K562 (cell line): ENCODE results near the gene FRMD1. TPM values are rescaled to one million over a fixed set of nuclear protein-coding genes. Genes with fewer than 3 reads are reported as not detected.

ENCODE experiments used
- ATAC-seq: fragments of 200-7000 bp; cut with Tn5 transposase; 3 replicates; pipeline ENCODE4 v1.9.1; 2020; ENCODE audit warnings: moderate library complexity
- Bru-seq: library from RNA; stranded (reverse); fragments of 400-500 nt; gene quantifications from one replicate; lab custom pipeline; 2021; lab: Mats Ljungman, UMichigan
- BruChase-seq, 2 experiments: library from RNA; stranded (reverse); fragments of 400-500 nt; gene quantifications; one replicate each; lab custom pipeline; 2021; lab: Mats Ljungman, UMichigan
- BruUV-seq: library from RNA; stranded (reverse); fragments of 400-500 nt; replicated peaks from 2 replicates; lab custom pipeline; 2021; lab: Mats Ljungman, UMichigan
- CTCF ChIA-PET: fragments of 300-600 bp; formaldehyde crosslinking; extraction: SDS; loops from one replicate; lab custom pipeline; 2021; ENCODE audit warnings: low intra/inter-chr PET ratio; lab: Yijun Ruan, JAX
- POLR2A ChIA-PET: fragments of 300-600, 350-650 bp; sonication (Branson Sonifier 250); formaldehyde crosslinking; extraction: SDS; loops from one replicate; lab custom pipeline; 2021; ENCODE audit warnings: antibody characterized with exemption, inconsistent platforms; lab: Yijun Ruan, JAX
- DNase-seq, 4 experiments: peaks; one replicate each; pipeline versions ENCODE4 v3.0.0 to v3.0.0-alpha.2; 2011 to 2018; ENCODE audit warnings: low spot score in 3 of 4, mixed read lengths in 3 of 4; ENCODE audit errors: extremely low read depth in 1 of 4
- FAIRE-seq: peaks from 2 replicates; lab custom pipeline; 2011; peaks lifted over from hg19 to GRCh38; lab: Jason Lieb, UNC
- H2AFZ ChIP-seq: 2 replicates; pipeline ENCODE4 v1.6.0; 2011; ENCODE audit warnings: low read depth, low read length, control low read depth, inconsistent platforms
- H3K27ac ChIP-seq: fragments of 200-600 bp; 3 replicates; pipeline ENCODE4 v1.8.0; 2011; ENCODE audit warnings: low read depth, mild to moderate bottlenecking, control low read depth, inconsistent platforms, low read length, moderate library complexity, mixed read lengths; ENCODE audit errors: extremely low read depth
- H3K27me3 ChIP-seq, 2 experiments: fragments of 300-600 bp in 1 of 2; 2 replicates in 1 of 2; 3 replicates in 1 of 2; pipeline versions ENCODE4 v1.6.0 to v1.8.0; 2011; ENCODE audit warnings: inconsistent platforms in 2 of 2, low read length in 2 of 2, mild to moderate bottlenecking in 1 of 2, mixed read lengths in 1 of 2, moderate library complexity in 1 of 2; ENCODE audit not compliant: control insufficient read depth in 2 of 2, insufficient read depth in 2 of 2
- H3K36me3 ChIP-seq: fragments of 300-600 bp; 3 replicates; pipeline ENCODE4 v1.8.0; 2011; ENCODE audit warnings: mild to moderate bottlenecking, low read length, inconsistent platforms; ENCODE audit not compliant: control insufficient read depth, insufficient read depth
- H3K4me1 ChIP-seq, 2 experiments: fragments of 200-600 bp in 1 of 2; replicated peaks in 1 of 2; 2 replicates in 1 of 2; 3 replicates in 1 of 2; pipeline versions ENCODE4 v1.5.1 to v1.8.0; 2011; ENCODE audit warnings: inconsistent platforms in 2 of 2, low read length in 2 of 2, mild to moderate bottlenecking in 1 of 2, mixed read lengths in 1 of 2, moderate library complexity in 1 of 2; ENCODE audit not compliant: control insufficient read depth in 2 of 2, insufficient read depth in 2 of 2
- H3K4me2 ChIP-seq: 2 replicates; pipeline ENCODE4 v1.6.1; 2011; ENCODE audit warnings: low read length, control low read depth, inconsistent platforms, mixed read lengths; ENCODE audit not compliant: insufficient read depth
- H3K4me3 ChIP-seq: fragments of 200-600 bp; sonication (generic), shearing (Covaris generic); 2 replicates; pipeline ENCODE4 v1.5.1; 2016; ENCODE audit warnings: control low read depth, inconsistent platforms
- H3K79me2 ChIP-seq: fragments of 200-600 bp; 3 replicates; pipeline ENCODE4 v1.8.0; 2011; ENCODE audit warnings: low read length, inconsistent platforms; ENCODE audit not compliant: control insufficient read depth, insufficient read depth
- H3K9ac ChIP-seq, 2 experiments: 2 replicates each; pipeline versions ENCODE4 v1.6.0 to v1.6.1; 2011; ENCODE audit warnings: low read depth in 2 of 2, low read length in 2 of 2, control low read depth in 1 of 2, inconsistent platforms in 1 of 2, mild to moderate bottlenecking in 1 of 2, mixed read lengths in 1 of 2; ENCODE audit not compliant: insufficient read depth in 1 of 2
- H3K9me1 ChIP-seq: one replicate; pipeline ENCODE4 v1.6.0; 2011; ENCODE audit warnings: inconsistent platforms, mild to moderate bottlenecking, low read length, moderate library complexity; ENCODE audit not compliant: control insufficient read depth, insufficient read depth
- H3K9me3 ChIP-seq: replicated peaks from 2 replicates; pipeline ENCODE4 v1.5.1; 2011; ENCODE audit warnings: low read depth, low read length, inconsistent platforms; ENCODE audit not compliant: control insufficient read depth, insufficient read depth
- H4K20me1 ChIP-seq: replicated peaks from 2 replicates; pipeline ENCODE4 v1.6.1; 2011; ENCODE audit warnings: low read length, inconsistent platforms, mixed read lengths; ENCODE audit not compliant: control insufficient read depth, insufficient read depth
- CTBP1 ChIP-seq: fragments of 450-650 bp; IDR thresholded peaks from 2 replicates; pipeline ENCODE4 v1.6.1; 2016; ENCODE audit warnings: borderline replicate concordance
- HOXB6 ChIP-seq: fragments of 250-450 bp; sonication (Bioruptor Pico); IDR thresholded peaks from 2 replicates; pipeline ENCODE4 v1.5.1; 2022; ENCODE audit warnings: mild to moderate bottlenecking, borderline replicate concordance
- IRF9 ChIP-seq: fragments of 450-650 bp; IDR thresholded peaks from 2 replicates; pipeline ENCODE4 v1.6.1; 2016; ENCODE audit warnings: missing biosample characterization, missing genetic modification characterization
- KAT2B ChIP-seq: IDR thresholded peaks from one replicate; pipeline ENCODE4 v1.6.1; 2012; ENCODE audit warnings: low read depth, mild to moderate bottlenecking, control low read depth, inconsistent platforms, low read length, moderate library complexity
- MECOM ChIP-seq: fragments of 250-450 bp; sonication (Bioruptor Pico); IDR thresholded peaks from 2 replicates; pipeline ENCODE4 v1.8.0; 2022; ENCODE audit warnings: inconsistent platforms
- MYC ChIP-seq, 2 experiments: fragments of 250-450 bp in 1 of 2; sonication (Bioruptor Pico) in 1 of 2; IDR thresholded peaks; 2 replicates each; pipeline versions ENCODE4 v1.5.1 to v1.6.1; 2012 to 2021; ENCODE audit warnings: low read depth in 2 of 2, borderline replicate concordance in 1 of 2, improper control_type of control experiment in 1 of 2, low read length in 1 of 2, mild to moderate bottlenecking in 1 of 2, moderate library complexity in 1 of 2
- PHTF2 ChIP-seq: fragments of 250-450 bp; sonication (Bioruptor Pico); IDR thresholded peaks from 2 replicates; pipeline ENCODE4 v1.5.0; 2021; ENCODE audit warnings: mild to moderate bottlenecking
- RNF2 ChIP-seq: sonication (generic); IDR thresholded peaks from 2 replicates; pipeline ENCODE4 v1.6.1; 2016
- RUNX1 ChIP-seq: sonication (generic); IDR thresholded peaks from 2 replicates; pipeline ENCODE4 v1.6.1; 2016; ENCODE audit warnings: antibody characterized with exemption, low read depth
- SNAPC5 ChIP-seq: fragments of 250-450 bp; sonication (Bioruptor Pico); IDR thresholded peaks from 2 replicates; pipeline ENCODE4 v1.8.0; 2021; ENCODE audit warnings: moderate library complexity, mild to moderate bottlenecking, inconsistent platforms
- ZKSCAN8 ChIP-seq: fragments of 200-800 bp; sonication (Bioruptor generic); IDR thresholded peaks from 2 replicates; pipeline ENCODE4 v1.6.1; 2016; ENCODE audit warnings: missing genetic modification characterization, missing compliant biosample characterization
- ZNF584 ChIP-seq: fragments of 200-800 bp; sonication (Bioruptor generic); IDR thresholded peaks from 2 replicates; pipeline ENCODE4 v1.6.1; 2016; ENCODE audit warnings: low read depth, mild to moderate bottlenecking, missing genetic modification characterization, missing compliant biosample characterization
- WGBS: fragments of 100-300 bp; shearing (Covaris generic); methylation state at CpG from one replicate; pipeline ENCODE4 v1.1.6; 2016; ENCODE audit warnings: low coverage, mixed read lengths; ENCODE audit not compliant: insufficient coverage; ENCODE audit errors: missing lambda C conversion rate; 5-methylcytosine and 5-hydroxymethylcytosine counted together
- in situ Hi-C: fragments of 300-500 bp; cut with MboI; formaldehyde crosslinking; loops from 4 replicates; pipeline ENCODE4 v1.15.0; 2018; ENCODE audit warnings: inconsistent platforms, mixed read lengths
- intact Hi-C: fragments of 100-400 bp; cut with micrococcal nuclease; formaldehyde crosslinking; loops from 2 replicates; pipeline ENCODE4 v1.14.2; 2022
- long read RNA-seq, 3 experiments: library from polyadenylated mRNA in 2 of 3; library from RNA in 1 of 3; unstranded in 2 of 3; stranded (forward) in 1 of 3; transcript quantifications; one replicate each; pipeline ENCODE4 v2.0.0, GENCODE V29; 2019 to 2022
- polyA minus RNA-seq, 3 experiments: library from RNA; depleted of rRNA, polyadenylated mRNA; stranded (reverse); fragments of >200 nt; gene quantifications; 2 replicates each; pipeline ENCODE4 v1.2.3, GENCODE V29; 2011
- polyA plus RNA-seq, 8 experiments: library from polyadenylated mRNA; depleted of rRNA in 4 of 8; stranded (reverse) in 5 of 8; unstranded in 3 of 8; fragments of >200 nt; fragmentation: Nextera tagmentation in 2 of 8; fragmentation: Illumina TruSeq in 1 of 8; extraction: Ambion mirVana in 2 of 8; extraction: Trizol in 1 of 8; gene quantifications; 2 replicates each; pipeline versions ENCODE4 v1.2.1 to v1.2.3, GENCODE V29; 2011 to 2014; ENCODE audit warnings: inconsistent platforms in 1 of 8, missing spikeins in 1 of 8
- total RNA-seq, 7 experiments: library from RNA; depleted of rRNA in 6 of 7; stranded (reverse); fragments of >200 nt in 6 of 7; fragmentation: Illumina TruSeq in 2 of 7; extraction: Trizol in 2 of 7; gene quantifications; 2 replicates each; pipeline versions ENCODE4 v1.2.1 to v1.2.3, GENCODE V29; 2011 to 2021; ENCODE audit warnings: low replicate concordance in 1 of 7

Gene FRMD1
- not detected in 2 replicates for total RNA-seq (2011; cell fraction: chromatin; rRNA removed; ENCODE audit: low replicate concordance)
- not detected in 2 replicates for total RNA-seq (2011; cell fraction: nucleolus; rRNA removed)
- not detected in 2 replicates for total RNA-seq (2011; cell fraction: nucleoplasm; rRNA removed)
- total RNA-seq (2014; rRNA removed): 0.16 TPM in 1 of 2 replicates, not detected in the other
- not detected in 2 replicates for total RNA-seq (2014; rRNA removed; fragmentation: Illumina TruSeq; extraction: Trizol)
- total RNA-seq (2015; rRNA removed; fragmentation: Illumina TruSeq; extraction: Trizol): 0.04 TPM in 1 of 2 replicates, not detected in the other
- total RNA-seq (2021): not detected in 2 replicates
- 0.01 TPM in 1 of 2 replicates, not detected in the other for polyA plus RNA-seq (2011; rRNA removed)
- 0.01 TPM in 2 replicates for polyA plus RNA-seq (2011; cell fraction: cytosol; rRNA removed)
- polyA plus RNA-seq (2011; cell fraction: nucleus; rRNA removed): 0.04 TPM in 1 of 2 replicates, not detected in the other
- 0.04 and 0.18 TPM in 2 replicates for polyA plus RNA-seq (2012)
- not detected in 2 replicates for polyA plus RNA-seq (2014; fragmentation: Illumina TruSeq; extraction: Trizol)
- under 1 TPM in 1 of 2 experiments, not detected in 1; 0.01 TPM for polyA plus RNA-seq (2014; fragmentation: Nextera tagmentation; extraction: Ambion mirVana)
- polyA plus RNA-seq (2014; rRNA removed): not detected in 2 replicates
- polyA minus RNA-seq (2011; rRNA and poly(A)+ RNA removed): not detected in 2 replicates
- polyA minus RNA-seq (2011; cell fraction: cytosol; rRNA and poly(A)+ RNA removed): not detected in 2 replicates
- polyA minus RNA-seq (2011; cell fraction: nucleus; rRNA and poly(A)+ RNA removed): not detected in 2 replicates
- Bru-seq, nascent RNA: percentile 4 among the genes with signal in this experiment
- BruChase-seq, experiment 1, labeled RNA remaining after a 2-hour chase: percentile 2 among the genes with signal in this experiment
- BruChase-seq, experiment 2, labeled RNA remaining after a 6-hour chase: not detected
- long read RNA-seq, experiment 1: 0 reads
- long read RNA-seq, experiment 2: 0 reads
- long read RNA-seq, experiment 3: 0 reads

- in situ Hi-C loops (no loop called here), intact Hi-C loops (no loop called here)
- no TSS peak for BruUV-seq
- 3% methylated on average over 21 of the region's 21 CpGs for WGBS
- DNase-seq (no peak), ATAC-seq (no peak), FAIRE-seq (no peak)
- Histone ChIP-seq H4K20me1 (peaks cover 12% of the 10 kb centered on the region), H3K9me1 (no peaks in the 10 kb centered on the region), H3K27me3 (peaks cover 39 to 80% of the 10 kb centered on the region in 2 experiments), H3K9ac (no peak within 1 kb of the TSS), H3K9me3 (no peaks in the 10 kb centered on the region; the same call in 1 of the 2 replicates), H3K36me3 (no peaks in the 10 kb centered on the region), H3K79me2 (no peaks in the 10 kb centered on the region), H3K4me2 (no peak within 1 kb of the TSS), H3K4me1 (peaks cover 0 to 16% of the 10 kb centered on the region in 2 experiments; a peak in 2 of 5 replicates), H2AFZ (no peak within 1 kb of the TSS), H3K4me3 (no peak within 1 kb of the TSS), H3K27ac (no peak within 1 kb of the TSS)
- ChIA-PET CTCF (no interaction called here), POLR2A (interaction anchor here (1.1 kb wide), 1 partner anchor 9 kb away, joined by 3 read pairs; no protein-coding TSS in a partner anchor)
- TF ChIP-seq HOXB6 (CRISPR knock-in tag) (no peak), KAT2B (no peak), IRF9 (tag) (no peak), RNF2 (no peak), SNAPC5 (CRISPR knock-in tag) (no peak), PHTF2 (CRISPR knock-in tag) (no peak), RUNX1 (no peak), MECOM (CRISPR knock-in tag) (no peak), ZKSCAN8 (CRISPR knock-in tag) (no peak), CTBP1 (no peak), ZNF584 (CRISPR knock-in tag) (no peak), MYC (IDR thresholded peaks at IDR 0.05; ENCODE audit: low read depth, low read length) (no peak), MYC (CRISPR knock-in tag; IDR thresholded peaks at IDR 0.05; ENCODE audit: borderline replicate concordance, low read depth) (no peak)
Observed at GRCh38 chr6:168078943-168079405, at the start of gene FRMD1. Gene FRMD1, minus strand, starts transcription at chr6:168079212. Its CDS starts 118 bp downstream, at chr6:168079094.
